K562 (cell line): ENCODE data around the gene VIM. TPM values are rescaled to one million over a fixed set of nuclear protein-coding genes. Genes with fewer than 3 reads are reported as not detected.

Experiments
- CC2D1A ChIP-seq: fragments of 450-650 bp; IDR thresholded peaks from 2 replicates; pipeline ENCODE4 v1.6.1; 2017; ENCODE audit warnings: mild to moderate bottlenecking
- CEBPG ChIP-seq, 3 experiments: fragments of 200-800 bp in 1 of 3; sonication (Bioruptor generic) in 1 of 3; sonication (generic) in 1 of 3; formaldehyde crosslinking in 1 of 3; IDR thresholded peaks in 2 of 3; conservative IDR thresholded peaks in 1 of 3; 2 replicates each; pipeline versions ENCODE4 v1.6.1 to v1.8.0; 2016 to 2022; ENCODE audit warnings: missing compliant biosample characterization in 2 of 3, missing genetic modification characterization in 2 of 3, mild to moderate bottlenecking in 1 of 3, missing genetic modification reagents in 1 of 3
- E4F1 ChIP-seq: fragments of 250-450 bp; sonication (Bioruptor Pico); IDR thresholded peaks from 2 replicates; pipeline ENCODE4 v1.5.0; 2021; ENCODE audit warnings: mild to moderate bottlenecking, borderline replicate concordance
- ESRRA ChIP-seq: fragments of 450-650 bp; IDR thresholded peaks from 2 replicates; pipeline ENCODE4 v1.6.1; 2014; ENCODE audit warnings: low read depth, mild to moderate bottlenecking, moderate library complexity, borderline replicate concordance
- FIP1L1 ChIP-seq: fragments of 200-400 bp; formaldehyde crosslinking; IDR thresholded peaks from 2 replicates; pipeline ENCODE4 v1.6.1; 2018; ENCODE audit warnings: mild to moderate bottlenecking, low read depth, low read length; ENCODE audit not compliant: poor library complexity, severe bottlenecking
- FOS ChIP-seq: IDR thresholded peaks from 3 replicates; pipeline ENCODE4 v1.6.1; 2011; ENCODE audit not compliant: insufficient read length; ENCODE audit errors: extremely low read depth
- GATA2 ChIP-seq: sonication (generic); formaldehyde crosslinking; IDR thresholded peaks from 2 replicates; pipeline ENCODE4 v1.4.0; 2020; ENCODE audit warnings: mild to moderate bottlenecking, missing genetic modification reagents
- HMGN3 ChIP-seq: IDR thresholded peaks from 2 replicates; pipeline ENCODE4 v1.6.1; 2011; ENCODE audit warnings: borderline replicate concordance, low read depth, mild to moderate bottlenecking, mixed read lengths, low read length; ENCODE audit not compliant: insufficient read length; ENCODE audit errors: extremely low read depth
- KLF16 ChIP-seq: IDR thresholded peaks from 2 replicates; pipeline ENCODE4 v1.6.1; 2016; ENCODE audit warnings: antibody characterized with exemption
- NFE2 ChIP-seq: IDR thresholded peaks from 2 replicates; pipeline ENCODE4 v1.6.1; 2014; ENCODE audit warnings: antibody characterized with exemption, low read depth
- NFYB ChIP-seq: IDR thresholded peaks from 2 replicates; pipeline ENCODE4 v1.6.1; 2011; ENCODE audit warnings: mild to moderate bottlenecking, moderate library complexity; ENCODE audit not compliant: insufficient read length; ENCODE audit errors: extremely low read depth
- PKNOX1 ChIP-seq: fragments of 450-650 bp; IDR thresholded peaks from 2 replicates; pipeline ENCODE4 v1.6.1; 2016
- SIRT6 ChIP-seq: IDR thresholded peaks from one replicate; pipeline ENCODE4 v1.6.1; 2012; ENCODE audit warnings: low read depth, mild to moderate bottlenecking, control low read depth, inconsistent platforms, low read length, moderate library complexity
- SIX5 ChIP-seq, 2 experiments: IDR thresholded peaks; 2 replicates each; pipeline ENCODE4 v1.6.1; 2011; ENCODE audit warnings: low read length in 2 of 2, borderline replicate concordance in 1 of 2, low read depth in 1 of 2, mild to moderate bottlenecking in 1 of 2, moderate library complexity in 1 of 2; ENCODE audit not compliant: insufficient read depth in 1 of 2
- SNIP1 ChIP-seq: fragments of 450-650 bp; IDR thresholded peaks from 2 replicates; pipeline ENCODE4 v1.7.1; 2017; ENCODE audit warnings: low read depth, mild to moderate bottlenecking
- SP1 ChIP-seq: sonication (generic); formaldehyde crosslinking; IDR thresholded peaks from 2 replicates; pipeline ENCODE4 v1.8.1; 2022; ENCODE audit warnings: mild to moderate bottlenecking, missing genetic modification reagents
- ZBTB7A ChIP-seq: IDR thresholded peaks from 2 replicates; pipeline ENCODE4 v1.6.1; 2011; ENCODE audit warnings: low read depth, mild to moderate bottlenecking, low read length, moderate library complexity, borderline replicate concordance; ENCODE audit not compliant: control insufficient read depth
- polyA plus RNA-seq, 8 experiments: library from polyadenylated mRNA; depleted of rRNA in 4 of 8; stranded (reverse) in 5 of 8; unstranded in 3 of 8; fragments of >200 nt; fragmentation: Nextera tagmentation in 2 of 8; fragmentation: Illumina TruSeq in 1 of 8; extraction: Ambion mirVana in 2 of 8; extraction: Trizol in 1 of 8; gene quantifications; 2 replicates each; pipeline versions ENCODE4 v1.2.1 to v1.2.3, GENCODE V29; 2011 to 2014; ENCODE audit warnings: inconsistent platforms in 1 of 8, missing spikeins in 1 of 8
- total RNA-seq, 7 experiments: library from RNA; depleted of rRNA in 6 of 7; stranded (reverse); fragments of >200 nt in 6 of 7; fragmentation: Illumina TruSeq in 2 of 7; extraction: Trizol in 2 of 7; gene quantifications; 2 replicates each; pipeline versions ENCODE4 v1.2.1 to v1.2.3, GENCODE V29; 2011 to 2021; ENCODE audit warnings: low replicate concordance in 1 of 7
- TF ChIP-seq, protein P1 (sequence below): fragments of 450-650 bp; IDR thresholded peaks from 2 replicates; pipeline ENCODE4 v1.6.1; 2017; ENCODE audit warnings: antibody characterized with exemption
- TF ChIP-seq, protein P2 (sequence below): fragments of 200-800 bp; sonication (Bioruptor generic); IDR thresholded peaks from 2 replicates; pipeline ENCODE4 v1.6.1; 2017; ENCODE audit warnings: missing genetic modification characterization, missing compliant biosample characterization

The VIM gene
- total and polyA plus RNA-seq, 9 of the 15 experiments (the other 6 are each of a cell fraction or from before 2014, with no cell fraction given): 86.0 to 621 (median 383) TPM

GRCh38 chr10:17228091-17229015, at the start of gene VIM (continued):
- TF ChIP-seq FOS: peak; percentile 71
- peak; percentile 71 for TF ChIP-seq NFE2
- TF ChIP-seq KLF16: peak; percentile 40; the same call in 1 of the 2 replicates
- TF ChIP-seq PKNOX1: peak; percentile 37; the same call in 1 of the 2 replicates
- peak; percentile 35; the same call in 1 of the 2 replicates for TF ChIP-seq ZBTB7A
- TF ChIP-seq NFYB: no peak
- no peak for TF ChIP-seq E4F1 (CRISPR knock-in tag)
- no peak for TF ChIP-seq SNIP1
- peak; percentile 98 for TF ChIP-seq HMGN3
- peak; percentile 81 for TF ChIP-seq SP1
- no peak for TF ChIP-seq SIX5 (IDR thresholded peaks at IDR 0.05; ENCODE audit: borderline replicate concordance in 1 of 2, insufficient read depth in 1 of 2, low read depth in 1 of 2, low read length in 2 of 2)
- TF ChIP-seq, protein P1, sequence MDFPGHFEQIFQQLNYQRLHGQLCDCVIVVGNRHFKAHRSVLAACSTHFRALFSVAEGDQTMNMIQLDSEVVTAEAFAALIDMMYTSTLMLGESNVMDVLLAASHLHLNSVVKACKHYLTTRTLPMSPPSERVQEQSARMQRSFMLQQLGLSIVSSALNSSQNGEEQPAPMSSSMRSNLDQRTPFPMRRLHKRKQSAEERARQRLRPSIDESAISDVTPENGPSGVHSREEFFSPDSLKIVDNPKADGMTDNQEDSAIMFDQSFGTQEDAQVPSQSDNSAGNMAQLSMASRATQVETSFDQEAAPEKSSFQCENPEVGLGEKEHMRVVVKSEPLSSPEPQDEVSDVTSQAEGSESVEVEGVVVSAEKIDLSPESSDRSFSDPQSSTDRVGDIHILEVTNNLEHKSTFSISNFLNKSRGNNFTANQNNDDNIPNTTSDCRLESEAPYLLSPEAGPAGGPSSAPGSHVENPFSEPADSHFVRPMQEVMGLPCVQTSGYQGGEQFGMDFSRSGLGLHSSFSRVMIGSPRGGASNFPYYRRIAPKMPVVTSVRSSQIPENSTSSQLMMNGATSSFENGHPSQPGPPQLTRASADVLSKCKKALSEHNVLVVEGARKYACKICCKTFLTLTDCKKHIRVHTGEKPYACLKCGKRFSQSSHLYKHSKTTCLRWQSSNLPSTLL: no peak
- TF ChIP-seq CC2D1A: peak; percentile 75
- TF ChIP-seq FIP1L1: peak; percentile 72
- peak; percentile 73; the same call in 1 of the 2 replicates for TF ChIP-seq ESRRA
- TF ChIP-seq GATA2 (CRISPR knock-in tag): no peak
- TF ChIP-seq, protein P2, sequence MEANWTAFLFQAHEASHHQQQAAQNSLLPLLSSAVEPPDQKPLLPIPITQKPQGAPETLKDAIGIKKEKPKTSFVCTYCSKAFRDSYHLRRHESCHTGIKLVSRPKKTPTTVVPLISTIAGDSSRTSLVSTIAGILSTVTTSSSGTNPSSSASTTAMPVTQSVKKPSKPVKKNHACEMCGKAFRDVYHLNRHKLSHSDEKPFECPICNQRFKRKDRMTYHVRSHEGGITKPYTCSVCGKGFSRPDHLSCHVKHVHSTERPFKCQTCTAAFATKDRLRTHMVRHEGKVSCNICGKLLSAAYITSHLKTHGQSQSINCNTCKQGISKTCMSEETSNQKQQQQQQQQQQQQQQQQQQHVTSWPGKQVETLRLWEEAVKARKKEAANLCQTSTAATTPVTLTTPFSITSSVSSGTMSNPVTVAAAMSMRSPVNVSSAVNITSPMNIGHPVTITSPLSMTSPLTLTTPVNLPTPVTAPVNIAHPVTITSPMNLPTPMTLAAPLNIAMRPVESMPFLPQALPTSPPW (CRISPR knock-in tag): peak; percentile 88
- no peak for TF ChIP-seq SIRT6
- peak; percentile 21 for TF ChIP-seq CEBPG (CRISPR knock-in tag; IDR thresholded peaks at IDR 0.05)
- peak; percentile 33 to 61; a peak in 3 of 4 replicates for TF ChIP-seq CEBPG (tag; conservative IDR thresholded peaks at IDR 0.05 in 1 of 2, IDR thresholded peaks at IDR 0.05 in 1 of 2)
